OCI-LY7 (cell line): ENCODE data around the gene USP44. TPM values are rescaled to one million over a fixed set of nuclear protein-coding genes. Genes with fewer than 3 reads are reported as not detected.

Experiments
- BruUV-seq: library from RNA; stranded (reverse); fragments of 400-500 nt; replicated peaks from 2 replicates; lab custom pipeline; 2021; lab: Mats Ljungman, UMichigan
- CTCF ChIA-PET: fragments of 300-600 bp; sonication (Branson Sonifier 250); formaldehyde crosslinking; loops from one replicate; lab custom pipeline; 2022; ENCODE audit warnings: antibody characterized with exemption; ENCODE audit not compliant: unreplicated experiment; lab: Charles Lee
- POLR2A ChIA-PET: fragments of 300-600 bp; sonication (Branson Sonifier 250); formaldehyde crosslinking; loops from one replicate; lab custom pipeline; 2022; ENCODE audit warnings: antibody characterized with exemption; lab: Charles Lee
- DNase-seq: peaks from one replicate; pipeline ENCODE4 v3.0.0-alpha.2; 2015; ENCODE audit warnings: low spot score
- H2AFZ ChIP-seq: fragments of 200-600 bp; sonication (generic), shearing (Covaris generic); 2 replicates; pipeline ENCODE4 v1.6.1; 2014; ENCODE audit warnings: mild to moderate bottlenecking, antibody characterized with exemption, low read length, moderate library complexity
- H3K27ac ChIP-seq: fragments of 200-600 bp; sonication (generic); 2 replicates; pipeline ENCODE4 v1.5.1; 2014; ENCODE audit warnings: mixed run types, low read depth, mild to moderate bottlenecking, moderate library complexity, low read length, inconsistent platforms; ENCODE audit not compliant: poor library complexity, severe bottlenecking
- H3K36me3 ChIP-seq: fragments of 200-600 bp; sonication (generic); 2 replicates; pipeline ENCODE4 v1.6.1; 2014; ENCODE audit warnings: mild to moderate bottlenecking, antibody characterized with exemption, low read length, moderate library complexity, mixed read lengths; ENCODE audit not compliant: insufficient read depth
- H3K4me1 ChIP-seq: fragments of 200-600 bp; sonication (generic); 2 replicates; pipeline ENCODE4 v1.5.1; 2014; ENCODE audit warnings: mild to moderate bottlenecking, low read length; ENCODE audit not compliant: insufficient read depth, poor library complexity, severe bottlenecking
- H3K4me2 ChIP-seq: fragments of 200-600 bp; sonication (generic); 2 replicates; pipeline ENCODE4 v1.6.1; 2014; ENCODE audit warnings: mild to moderate bottlenecking, low read length
- H3K4me3 ChIP-seq: fragments of 200-600 bp; sonication (generic); 2 replicates; pipeline ENCODE4 v1.5.1; 2014; ENCODE audit warnings: mild to moderate bottlenecking, low read depth, low read length; ENCODE audit not compliant: poor library complexity, severe bottlenecking
- H3K79me2 ChIP-seq: fragments of 200-600 bp; sonication (generic); 2 replicates; pipeline ENCODE4 v1.6.1; 2016; ENCODE audit warnings: low read depth, mild to moderate bottlenecking, low read length, moderate library complexity, mixed read lengths; ENCODE audit not compliant: insufficient read depth
- H3K9me2 ChIP-seq: fragments of 200-600 bp; sonication (generic); 2 replicates; pipeline ENCODE4 v1.6.1; 2016; ENCODE audit warnings: mild to moderate bottlenecking, low read length, mixed read lengths; ENCODE audit not compliant: insufficient read depth
- H3K9me3 ChIP-seq: fragments of 200-600 bp; sonication (generic); 2 replicates; pipeline ENCODE4 v1.6.1; 2014; ENCODE audit warnings: mild to moderate bottlenecking, mixed run types, low read length, mixed read lengths
- H4K20me1 ChIP-seq: fragments of 200-600 bp; sonication (generic); 2 replicates; pipeline ENCODE4 v1.6.1; 2014; ENCODE audit warnings: mild to moderate bottlenecking, antibody characterized with exemption, low read length, moderate library complexity, mixed read lengths; ENCODE audit not compliant: insufficient read depth
- EZH2phosphoT487 ChIP-seq: fragments of 200-600 bp; sonication (generic); IDR thresholded peaks from 2 replicates; pipeline ENCODE4 v1.6.1; 2018; ENCODE audit warnings: low read depth, borderline replicate concordance, mild to moderate bottlenecking, mixed run types, antibody characterized with exemption, low read length, moderate library complexity, mixed read lengths
- intact Hi-C: fragments of 100-400 bp; cut with micrococcal nuclease; formaldehyde crosslinking; loops from one replicate; pipeline ENCODE4 v1.10.0; 2022; ENCODE audit not compliant: unreplicated experiment
- total RNA-seq, 2 experiments: library from RNA; depleted of rRNA in 1 of 2; stranded (reverse); fragments of >200 nt in 1 of 2; shearing (Covaris generic) in 1 of 2; gene quantifications; 2 replicates each; pipeline ENCODE4 v1.2.3, GENCODE V29; 2014 to 2022
- TF ChIP-seq, protein P1 (sequence below): fragments of 200-600 bp; sonication (generic); conservative IDR thresholded peaks from 2 replicates; pipeline ENCODE4 v1.5.1; 2014; ENCODE audit warnings: mild to moderate bottlenecking, antibody characterized with exemption, low read length, moderate library complexity, mixed read lengths

Gene USP44
- total RNA-seq, 2 experiments from 2014 or later: 3.4 to 8.6 TPM

DNA sequence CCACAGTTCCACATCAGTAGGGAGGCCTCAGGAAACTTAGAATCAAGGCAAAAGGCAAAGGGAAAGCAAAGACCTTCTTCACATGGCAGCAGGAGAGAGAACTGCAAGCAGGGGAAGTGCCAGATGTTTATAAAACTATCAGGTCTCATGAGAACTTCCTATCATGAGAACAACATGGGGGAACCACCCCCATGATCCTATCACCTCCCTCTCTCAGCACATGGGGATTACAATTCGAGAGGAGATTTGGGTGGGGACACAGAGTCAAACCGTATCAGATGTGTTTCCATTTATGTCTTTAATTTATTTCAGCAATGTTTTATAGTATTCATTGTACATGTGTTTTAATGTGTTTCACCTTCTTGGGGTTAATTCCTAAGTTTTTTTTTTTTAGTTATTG lies 51.5 kb downstream of the USP44 start:
- Histone ChIP-seq H3K4me1 (no peaks in the 10 kb centered on the region), H2AFZ (no peak overlapping the region), H3K4me3 (no peak overlapping the region), H3K9me3 (peaks cover 7% of the 10 kb centered on the region; the same call in 1 of the 2 replicates), H4K20me1 (no peaks in the 10 kb centered on the region), H3K4me2 (no peak overlapping the region), H3K27ac (no peak overlapping the region), H3K36me3 (peaks cover 99% of the 10 kb centered on the region), H3K79me2 (peaks cover 48% of the 10 kb centered on the region; the same call in 1 of the 2 replicates), H3K9me2 (no peaks in the 10 kb centered on the region)
- no peak for DNase-seq
- intact Hi-C loops: no loop called here
- no TSS peak for BruUV-seq
- POLR2A ChIA-PET: no interaction called here
- TF ChIP-seq EZH2phosphoT487: no peak
- TF ChIP-seq, protein P1, sequence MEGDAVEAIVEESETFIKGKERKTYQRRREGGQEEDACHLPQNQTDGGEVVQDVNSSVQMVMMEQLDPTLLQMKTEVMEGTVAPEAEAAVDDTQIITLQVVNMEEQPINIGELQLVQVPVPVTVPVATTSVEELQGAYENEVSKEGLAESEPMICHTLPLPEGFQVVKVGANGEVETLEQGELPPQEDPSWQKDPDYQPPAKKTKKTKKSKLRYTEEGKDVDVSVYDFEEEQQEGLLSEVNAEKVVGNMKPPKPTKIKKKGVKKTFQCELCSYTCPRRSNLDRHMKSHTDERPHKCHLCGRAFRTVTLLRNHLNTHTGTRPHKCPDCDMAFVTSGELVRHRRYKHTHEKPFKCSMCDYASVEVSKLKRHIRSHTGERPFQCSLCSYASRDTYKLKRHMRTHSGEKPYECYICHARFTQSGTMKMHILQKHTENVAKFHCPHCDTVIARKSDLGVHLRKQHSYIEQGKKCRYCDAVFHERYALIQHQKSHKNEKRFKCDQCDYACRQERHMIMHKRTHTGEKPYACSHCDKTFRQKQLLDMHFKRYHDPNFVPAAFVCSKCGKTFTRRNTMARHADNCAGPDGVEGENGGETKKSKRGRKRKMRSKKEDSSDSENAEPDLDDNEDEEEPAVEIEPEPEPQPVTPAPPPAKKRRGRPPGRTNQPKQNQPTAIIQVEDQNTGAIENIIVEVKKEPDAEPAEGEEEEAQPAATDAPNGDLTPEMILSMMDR: no peak
- CTCF ChIA-PET: no interaction called here

DNA sequence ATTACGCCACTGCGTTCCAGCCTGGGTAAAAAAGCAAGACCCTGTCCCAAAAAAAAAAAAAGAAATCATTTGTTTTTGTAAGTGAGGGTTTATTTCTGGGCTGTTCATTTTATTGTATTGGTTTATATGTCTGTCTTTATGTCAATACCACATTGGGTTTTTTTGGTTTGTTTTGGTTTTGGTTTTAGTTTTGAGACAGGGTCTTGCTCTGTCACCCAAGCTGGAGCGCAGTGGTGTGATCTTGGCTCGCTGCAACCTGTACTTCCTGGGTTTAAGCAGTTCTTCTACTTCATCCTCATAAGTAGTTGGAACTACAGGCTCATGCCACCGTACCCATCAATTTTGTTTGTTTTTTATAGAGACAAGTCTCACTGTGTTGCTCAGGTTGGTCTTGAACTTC lies 52.3 kb downstream of the USP44 start:
- BruUV-seq: no TSS peak
- ChIA-PET CTCF (no interaction called here), POLR2A (interaction anchor here (0.6 to 0.7 kb wide), 3 partner anchors 11 to 910 kb away, joined by 3 to 5 read pairs (median 3); no protein-coding TSS in a partner anchor)
- Histone ChIP-seq H3K4me2 (no peak overlapping the region), H2AFZ (no peak overlapping the region), H3K27ac (no peak overlapping the region), H4K20me1 (no peaks in the 10 kb centered on the region), H3K9me2 (no peaks in the 10 kb centered on the region), H3K79me2 (peaks cover 48% of the 10 kb centered on the region; the same call in 1 of the 2 replicates), H3K4me1 (no peaks in the 10 kb centered on the region), H3K4me3 (no peak overlapping the region), H3K9me3 (peaks cover 7% of the 10 kb centered on the region; the same call in 1 of the 2 replicates), H3K36me3 (peaks cover 99% of the 10 kb centered on the region)
- DNase-seq: no peak
- intact Hi-C loops: no loop called here
- TF ChIP-seq, protein P1: no peak
- no peak for TF ChIP-seq EZH2phosphoT487

DNA sequence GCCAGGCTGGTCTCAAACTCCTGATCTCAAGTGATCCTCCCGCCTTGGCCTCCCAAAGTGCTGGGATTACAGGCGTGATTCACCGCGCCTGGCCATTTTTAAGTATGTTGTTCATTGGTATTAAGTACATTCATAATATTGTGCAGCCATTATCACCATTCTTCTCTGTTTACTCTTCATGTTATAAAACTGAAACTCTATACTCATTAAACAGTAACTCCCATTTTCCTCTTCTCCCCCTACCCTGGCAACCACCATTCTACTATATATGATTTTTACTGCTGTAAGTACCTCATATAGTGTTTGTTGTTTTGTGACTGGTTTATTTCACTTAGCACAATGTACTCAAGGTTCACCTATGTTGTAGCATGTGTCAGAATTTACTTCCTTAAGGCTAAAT lies 54.2 kb downstream of the USP44 start:
- CTCF ChIA-PET: no interaction called here
- Histone ChIP-seq H3K36me3 (peaks cover 97% of the 10 kb centered on the region), H3K27ac (no peak overlapping the region), H2AFZ (no peak overlapping the region), H3K9me3 (peaks cover 7% of the 10 kb centered on the region; the same call in 1 of the 2 replicates), H3K4me2 (no peak overlapping the region), H4K20me1 (no peaks in the 10 kb centered on the region), H3K4me3 (no peak overlapping the region), H3K9me2 (no peaks in the 10 kb centered on the region), H3K79me2 (peaks cover 35% of the 10 kb centered on the region; the same call in 1 of the 2 replicates), H3K4me1 (no peaks in the 10 kb centered on the region)
- intact Hi-C loops: no loop called here
- POLR2A ChIA-PET: no interaction called here
- no TSS peak for BruUV-seq
- TF ChIP-seq, protein P1: no peak
- TF ChIP-seq EZH2phosphoT487: no peak
- no peak for DNase-seq
